Measurements from ENCODE around the gene UBE2U. TPM values are rescaled to one million over a fixed set of nuclear protein-coding genes. Genes with fewer than 3 reads are reported as not detected.

UBE2U gene
- total and polyA plus RNA-seq, 4 donors = not detected

GRCh38 chr1:64183395-64184002, 19.9 kb upstream of the UBE2U start:
- DNase-seq (no peak), ATAC-seq (ENCODE audit: low FRiP score) (no peak)
- H3K27ac ChIP-seq (ENCODE audit: low read depth in 1 of 2, low read length in 2 of 2) = no peak overlapping the region
- H3K9me3 ChIP-seq (ENCODE audit: control insufficient read depth, low read length) = no peaks in the 10 kb centered on the region
- H3K27me3 ChIP-seq (ENCODE audit: control insufficient read depth in 1 of 2, insufficient read depth in 2 of 2, low read length in 1 of 2) = no peaks in the 10 kb centered on the region
- peaks cover 0 to under 1% of the 10 kb centered on the region in 2 donors for H3K36me3 ChIP-seq (ENCODE audit: control insufficient read depth in 1 of 2, insufficient read depth in 2 of 2, low read length in 1 of 2)
- no peaks in the 10 kb centered on the region for H3K4me1 ChIP-seq (ENCODE audit: control insufficient read depth in 1 of 2, insufficient read depth in 2 of 2, low read length in 2 of 2)
- intact Hi-C loops (cut with DNase I) = no loop called here
- WGBS, 2 donors = 37 to 49% methylated on average over 5 of the region's 5 CpGs
- H3K4me3 ChIP-seq (ENCODE audit: low read length in 2 of 2) = no peak overlapping the region

GRCh38 chr1:64184003-64184440, 19.4 kb upstream of the UBE2U start:
- no peak overlapping the region for H3K27ac ChIP-seq (ENCODE audit: low read depth in 1 of 2, low read length in 2 of 2)
- intact Hi-C loops (cut with DNase I) = no loop called here
- H3K4me3 ChIP-seq (ENCODE audit: low read length in 2 of 2) = no peak overlapping the region
- H3K4me1 ChIP-seq (ENCODE audit: control insufficient read depth in 1 of 2, insufficient read depth in 2 of 2, low read length in 2 of 2) = no peaks in the 10 kb centered on the region
- 78 to 80% methylated on average over 5 of the region's 5 CpGs for WGBS, 2 donors
- no peaks in the 10 kb centered on the region for H3K9me3 ChIP-seq (ENCODE audit: control insufficient read depth, low read length)
- no peak for ATAC-seq (ENCODE audit: low FRiP score)
- no peak for DNase-seq
- H3K36me3 ChIP-seq (ENCODE audit: control insufficient read depth in 1 of 2, insufficient read depth in 2 of 2, low read length in 1 of 2) = no peaks in the 10 kb centered on the region
- no peaks in the 10 kb centered on the region for H3K27me3 ChIP-seq (ENCODE audit: control insufficient read depth in 1 of 2, insufficient read depth in 2 of 2, low read length in 1 of 2)

DNA sequence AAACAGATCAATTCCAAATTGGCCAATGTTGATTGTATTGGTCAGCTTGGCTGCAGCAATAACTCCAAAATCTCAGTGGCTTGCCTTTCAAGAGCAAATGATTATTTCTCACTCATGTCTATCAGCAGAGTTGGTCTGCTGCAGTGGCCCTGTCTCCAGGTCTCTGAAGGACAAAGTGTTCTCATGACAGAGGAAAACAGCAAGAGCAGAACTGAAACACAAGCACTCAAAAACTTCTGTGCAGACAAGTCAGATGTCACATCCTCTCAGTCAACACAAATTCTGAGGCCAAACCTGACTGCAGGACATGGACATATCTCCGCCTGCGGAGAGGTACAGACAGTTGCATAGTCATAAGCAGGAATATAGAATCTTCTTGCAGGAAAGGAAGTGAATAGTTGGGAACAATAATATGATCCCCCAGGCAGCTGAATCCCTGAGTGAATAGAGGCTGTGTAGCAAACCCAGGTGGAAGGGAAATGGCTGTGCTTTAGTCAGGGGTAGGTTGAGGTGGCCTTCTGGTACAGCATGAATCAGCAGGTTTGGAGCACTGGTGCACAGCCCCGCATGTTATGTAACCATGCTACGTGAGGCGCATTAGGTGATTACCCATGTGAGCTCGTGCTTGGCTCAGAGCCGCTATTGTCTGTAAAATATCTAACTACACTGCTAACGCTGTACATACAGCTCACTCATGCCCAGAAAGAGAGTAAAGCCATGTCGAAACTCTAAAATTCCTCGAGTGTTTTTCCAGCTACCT, 17.1 kb upstream of the UBE2U start:
- Histone ChIP-seq H3K4me1 (ENCODE audit: control insufficient read depth in 1 of 2, insufficient read depth in 2 of 2, low read length in 2 of 2) (no peaks in the 10 kb centered on the region), H3K36me3 (ENCODE audit: control insufficient read depth in 1 of 2, insufficient read depth in 2 of 2, low read length in 1 of 2) (no peaks in the 10 kb centered on the region), H3K4me3 (ENCODE audit: low read length in 2 of 2) (no peak overlapping the region), H3K27ac (ENCODE audit: low read depth in 1 of 2, low read length in 2 of 2) (no peak overlapping the region), H3K9me3 (ENCODE audit: control insufficient read depth, low read length) (no peaks in the 10 kb centered on the region), H3K27me3 (ENCODE audit: control insufficient read depth in 1 of 2, insufficient read depth in 2 of 2, low read length in 1 of 2) (no peaks in the 10 kb centered on the region)
- intact Hi-C loops (cut with DNase I) = no loop called here
- 59 to 70% methylated on average over 10 of the region's 10 CpGs for WGBS, 2 donors
- no peak for ATAC-seq (ENCODE audit: low FRiP score)
- DNase-seq = no peak

- ATAC-seq (ENCODE audit: low FRiP score) (no peak), DNase-seq (no peak)
- intact Hi-C loops (cut with DNase I) = no loop called here
- Histone ChIP-seq H3K36me3 (ENCODE audit: control insufficient read depth in 1 of 2, insufficient read depth in 2 of 2, low read length in 1 of 2) (no peaks in the 10 kb centered on the region), H3K4me1 (ENCODE audit: control insufficient read depth in 1 of 2, insufficient read depth in 2 of 2, low read length in 2 of 2) (no peaks in the 10 kb centered on the region), H3K9me3 (ENCODE audit: control insufficient read depth, low read length) (no peaks in the 10 kb centered on the region), H3K27me3 (ENCODE audit: control insufficient read depth in 1 of 2, insufficient read depth in 2 of 2, low read length in 1 of 2) (no peaks in the 10 kb centered on the region), H3K27ac (ENCODE audit: low read depth in 1 of 2, low read length in 2 of 2) (no peak overlapping the region), H3K4me3 (ENCODE audit: low read length in 2 of 2) (no peak overlapping the region)
- WGBS, 2 donors = 77 to 82% methylated on average over 7 of the region's 7 CpGs
Observed at GRCh38 chr1:64186898-64187280, 16.5 kb upstream of the UBE2U start.

GRCh38 chr1:64187646-64188045, 15.8 kb upstream of the UBE2U start:
- WGBS, 2 donors = 89 to 93% methylated on average over 4 of the region's 4 CpGs
- H3K27me3 ChIP-seq (ENCODE audit: control insufficient read depth in 1 of 2, insufficient read depth in 2 of 2, low read length in 1 of 2) = no peaks in the 10 kb centered on the region
- DNase-seq (no peak), ATAC-seq (ENCODE audit: low FRiP score) (no peak)
- no peaks in the 10 kb centered on the region for H3K4me1 ChIP-seq (ENCODE audit: control insufficient read depth in 1 of 2, insufficient read depth in 2 of 2, low read length in 2 of 2)
- no peaks in the 10 kb centered on the region for H3K36me3 ChIP-seq (ENCODE audit: control insufficient read depth in 1 of 2, insufficient read depth in 2 of 2, low read length in 1 of 2)
- intact Hi-C loops (cut with DNase I) = no loop called here
- no peaks in the 10 kb centered on the region for H3K9me3 ChIP-seq (ENCODE audit: control insufficient read depth, low read length)
- no peak overlapping the region for H3K27ac ChIP-seq (ENCODE audit: low read depth in 1 of 2, low read length in 2 of 2)
- no peak overlapping the region for H3K4me3 ChIP-seq (ENCODE audit: low read length in 2 of 2)

- Histone ChIP-seq H3K9me3 (ENCODE audit: control insufficient read depth, low read length) (no peaks in the 10 kb centered on the region), H3K36me3 (ENCODE audit: control insufficient read depth in 1 of 2, insufficient read depth in 2 of 2, low read length in 1 of 2) (no peaks in the 10 kb centered on the region), H3K27ac (ENCODE audit: low read depth in 1 of 2, low read length in 2 of 2) (no peak overlapping the region), H3K4me3 (ENCODE audit: low read length in 2 of 2) (no peak overlapping the region), H3K27me3 (ENCODE audit: control insufficient read depth in 1 of 2, insufficient read depth in 2 of 2, low read length in 1 of 2) (no peaks in the 10 kb centered on the region), H3K4me1 (ENCODE audit: control insufficient read depth in 1 of 2, insufficient read depth in 2 of 2, low read length in 2 of 2) (no peaks in the 10 kb centered on the region)
- DNase-seq = no peak
- ATAC-seq (ENCODE audit: low FRiP score) = no peak
- 97 to 99% methylated on average over 8 of the region's 8 CpGs for WGBS, 2 donors
- intact Hi-C loops (cut with DNase I) = no loop called here
Observed at GRCh38 chr1:64192290-64192689, 11.1 kb upstream of the UBE2U start.

DNA sequence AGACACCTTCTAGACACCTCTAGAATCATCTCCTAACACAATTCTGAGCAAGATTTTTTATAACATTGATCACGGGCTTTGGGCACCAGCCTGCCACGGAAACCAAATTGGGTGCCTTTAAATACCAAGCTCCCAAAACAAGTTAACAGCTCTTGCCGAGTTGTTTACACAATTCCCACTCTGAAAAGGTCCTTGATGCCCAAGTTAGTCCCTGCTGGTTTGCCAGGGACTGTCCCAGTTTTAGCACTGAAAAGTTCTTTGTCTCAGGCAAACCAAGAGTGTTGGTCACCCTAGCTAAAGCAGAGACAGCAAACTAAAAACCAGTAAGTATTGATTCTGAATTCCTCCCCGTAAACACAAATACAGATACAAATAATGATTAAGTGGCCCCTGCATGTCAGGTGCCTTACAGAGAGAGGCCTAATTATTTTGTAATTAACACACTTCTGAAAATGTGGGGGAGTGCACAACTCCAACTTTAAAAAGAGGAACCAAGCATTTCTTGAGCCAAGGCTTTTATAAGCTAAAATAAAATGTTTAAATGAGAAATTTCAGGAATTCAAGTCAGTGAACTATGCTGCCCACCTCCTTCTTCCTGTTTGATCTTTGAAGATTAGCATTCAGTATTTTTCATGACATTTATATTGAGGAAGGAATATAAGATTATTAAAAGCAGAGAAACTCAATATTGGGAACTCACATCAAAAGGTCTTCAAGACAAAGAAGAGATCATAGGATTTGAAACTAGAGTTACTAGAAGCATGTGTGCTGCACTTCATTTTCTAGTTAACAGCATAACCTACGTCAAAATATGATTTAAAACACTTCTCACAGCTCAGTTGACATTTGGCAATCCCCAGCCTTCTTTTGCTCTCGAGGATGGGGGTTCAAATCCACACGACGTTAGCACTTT, 9.0 kb upstream of the UBE2U start:
- H3K4me3 ChIP-seq (ENCODE audit: low read length in 2 of 2) = no peak overlapping the region
- ATAC-seq (ENCODE audit: low FRiP score) (no peak), DNase-seq (no peak)
- no peaks in the 10 kb centered on the region for H3K27me3 ChIP-seq (ENCODE audit: control insufficient read depth in 1 of 2, insufficient read depth in 2 of 2, low read length in 1 of 2)
- H3K9me3 ChIP-seq (ENCODE audit: control insufficient read depth, low read length) = no peaks in the 10 kb centered on the region
- H3K27ac ChIP-seq (ENCODE audit: low read depth in 1 of 2, low read length in 2 of 2) = peak overlapping the region in 1 of 2 donors; percentile 43
- H3K36me3 ChIP-seq (ENCODE audit: control insufficient read depth in 1 of 2, insufficient read depth in 2 of 2, low read length in 1 of 2) = no peaks in the 10 kb centered on the region
- intact Hi-C loops (cut with DNase I) = no loop called here
- no peaks in the 10 kb centered on the region for H3K4me1 ChIP-seq (ENCODE audit: control insufficient read depth in 1 of 2, insufficient read depth in 2 of 2, low read length in 2 of 2)
- WGBS, 2 donors = 22 to 28% methylated on average over 8 of the region's 8 CpGs

- intact Hi-C loops (cut with DNase I) = no loop called here
- H3K27me3 ChIP-seq (ENCODE audit: control insufficient read depth in 1 of 2, insufficient read depth in 2 of 2, low read length in 1 of 2) = no peaks in the 10 kb centered on the region
- H3K4me1 ChIP-seq (ENCODE audit: control insufficient read depth in 1 of 2, insufficient read depth in 2 of 2, low read length in 2 of 2) = no peaks in the 10 kb centered on the region
- ATAC-seq (ENCODE audit: low FRiP score) (no peak), DNase-seq (no peak)
- no peaks in the 10 kb centered on the region for H3K36me3 ChIP-seq (ENCODE audit: control insufficient read depth in 1 of 2, insufficient read depth in 2 of 2, low read length in 1 of 2)
- peak overlapping the region in 1 of 2 donors; percentile 43 for H3K27ac ChIP-seq (ENCODE audit: low read depth in 1 of 2, low read length in 2 of 2)
- 4 to 16% methylated on average over 1 of the region's 1 CpG for WGBS, 2 donors
- no peak overlapping the region for H3K4me3 ChIP-seq (ENCODE audit: low read length in 2 of 2)
- H3K9me3 ChIP-seq (ENCODE audit: control insufficient read depth, low read length) = no peaks in the 10 kb centered on the region
Observed at GRCh38 chr1:64195081-64195395, 8.4 kb upstream of the UBE2U start.
